Loucy (cell line): ENCODE results near the gene DUS2.

ENCODE experiments used
- CTCF ChIP-seq: fragments of 200-600 bp; sonication (generic); conservative IDR thresholded peaks from 2 replicates; pipeline ENCODE4 v1.5.1; 2014; ENCODE audit warnings: mild to moderate bottlenecking, antibody characterized with exemption, low read length
- EZH2phosphoT487 ChIP-seq: fragments of 200-600 bp; IDR thresholded peaks from 2 replicates; pipeline ENCODE4 v1.6.1; 2018; ENCODE audit warnings: antibody characterized with exemption, mild to moderate bottlenecking, moderate library complexity, borderline replicate concordance

GRCh38 chr16:68037841-68038597 is 14.9 kb downstream of the DUS2 start:
- no peak for TF ChIP-seq CTCF
- TF ChIP-seq EZH2phosphoT487: no peak
